ENCODE results near the gene RSPH10B2.
A peak's percentile ranks its signal among the peaks of the same experiment; 100 is the strongest.
"Not testable (repeated sequence)": the region's sequence is repeated elsewhere in the genome, so short reads cannot be mapped to it uniquely, and the experiment has no call there.

RSPH10B2 gene

GRCh38 chr7:6792113-6792872, 38.4 kb downstream of the RSPH10B2 start:
- DNase-seq, result not testable (repeated sequence)

GRCh38 chr7:6794276-6794675, 40.4 kb downstream of the RSPH10B2 start:
- not testable (repeated sequence) for DNase-seq

- not testable (repeated sequence) for DNase-seq
Measured at GRCh38 chr7:6797218-6797617, 43.3 kb downstream of the RSPH10B2 start.

GRCh38 chr7:6798047-6798446, 44.1 kb downstream of the RSPH10B2 start:
- DNase-seq, result not testable (repeated sequence)

GRCh38 chr7:6799887-6800286, 46.0 kb downstream of the RSPH10B2 start:
- not testable (repeated sequence) for DNase-seq

GRCh38 chr7:6800331-6800730, 46.4 kb downstream of the RSPH10B2 start:
- not testable (repeated sequence) for DNase-seq

GRCh38 chr7:6807393-6807918, 53.6 kb downstream of the RSPH10B2 start:
- DNase-seq, result not testable (repeated sequence)

- DNase-seq, result not testable (repeated sequence)
Measured at GRCh38 chr7:6807959-6808358, 54.1 kb downstream of the RSPH10B2 start.

- DNase-seq, result not testable (repeated sequence)
Measured at GRCh38 chr7:6813011-6813410, 59.1 kb downstream of the RSPH10B2 start.

GRCh38 chr7:6815470-6815869, 61.6 kb downstream of the RSPH10B2 start:
- DNase-seq, result not testable (repeated sequence)

- not testable (repeated sequence) for DNase-seq
Measured at GRCh38 chr7:6821622-6822021, 67.7 kb downstream of the RSPH10B2 start.

GRCh38 chr7:6825236-6826125, 71.6 kb downstream of the RSPH10B2 start:
- DNase-seq, result not testable (repeated sequence)

GRCh38 chr7:6826151-6826550, 72.2 kb downstream of the RSPH10B2 start, which contains the start of gene CCZ1B:
Gene CCZ1B (minus strand): TSS chr7:6826275. CDS start chr7:6826197, 78 bp downstream.
- peak; percentile 73 for DNase-seq

- peak; percentile 79 for DNase-seq
Measured at GRCh38 chr7:6827180-6827579, 73.3 kb downstream of the RSPH10B2 start.

- DNase-seq, result not testable (repeated sequence)
Measured at GRCh38 chr7:6829616-6830015, 75.7 kb downstream of the RSPH10B2 start.

GRCh38 chr7:6830026-6830425, 76.1 kb downstream of the RSPH10B2 start:
- DNase-seq, result not testable (repeated sequence)

GRCh38 chr7:6831018-6831725, 77.3 kb downstream of the RSPH10B2 start:
- no peak for DNase-seq

GRCh38 chr7:6833636-6834035, 79.7 kb downstream of the RSPH10B2 start:
- no peak for DNase-seq

GRCh38 chr7:6835521-6835920, 81.6 kb downstream of the RSPH10B2 start:
- not testable (repeated sequence) for DNase-seq

GRCh38 chr7:6837081-6837480, 83.2 kb downstream of the RSPH10B2 start:
- not testable (repeated sequence) for DNase-seq

GRCh38 chr7:6842278-6842921, 88.5 kb downstream of the RSPH10B2 start:
- not testable (repeated sequence) for DNase-seq

GRCh38 chr7:6843092-6843491, 89.2 kb downstream of the RSPH10B2 start:
- DNase-seq, result not testable (repeated sequence)

Measured in NCI-H1436 (cell line).